ENCODE measurements around the gene TRMT112.

TRMT112 gene

DNA sequence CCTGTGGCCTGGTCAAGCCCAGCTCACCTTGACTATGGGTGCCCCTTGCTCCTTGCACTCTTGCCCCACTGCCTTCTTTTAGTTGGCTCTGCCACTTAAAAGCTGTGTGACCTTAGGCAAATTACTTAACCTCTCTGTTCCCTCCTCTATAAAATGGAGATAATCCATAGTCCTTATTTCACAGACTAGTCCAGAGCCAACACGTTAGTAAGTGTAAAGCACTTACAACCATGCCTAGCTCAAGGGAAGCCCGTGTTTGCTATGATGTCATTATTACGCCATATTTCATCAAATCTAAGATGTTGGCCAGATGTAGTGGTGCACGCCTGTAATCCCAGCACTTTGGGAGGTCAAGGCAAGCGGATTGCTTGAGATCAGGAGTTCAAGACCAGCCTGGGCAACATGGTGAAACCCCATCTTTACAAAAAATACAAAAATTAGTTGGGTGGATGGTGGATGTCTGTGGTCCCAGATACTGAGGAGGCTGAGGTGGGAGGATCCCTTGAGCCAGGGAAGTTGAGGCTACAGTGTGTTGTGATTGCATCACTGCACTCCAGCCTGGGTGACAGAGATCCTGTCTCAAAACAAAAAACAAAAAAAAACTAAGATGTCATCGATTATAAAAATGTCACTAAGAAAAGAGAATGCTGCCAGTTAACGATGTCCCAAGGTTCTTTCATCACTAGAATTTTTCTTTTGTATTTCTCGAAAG lies 20.3 kb upstream of the TRMT112 start:
- H3K4me3 ChIP-seq (ENCODE audit: low read depth, low read length), result no peak overlapping the region
- TF ChIP-seq, protein P1, sequence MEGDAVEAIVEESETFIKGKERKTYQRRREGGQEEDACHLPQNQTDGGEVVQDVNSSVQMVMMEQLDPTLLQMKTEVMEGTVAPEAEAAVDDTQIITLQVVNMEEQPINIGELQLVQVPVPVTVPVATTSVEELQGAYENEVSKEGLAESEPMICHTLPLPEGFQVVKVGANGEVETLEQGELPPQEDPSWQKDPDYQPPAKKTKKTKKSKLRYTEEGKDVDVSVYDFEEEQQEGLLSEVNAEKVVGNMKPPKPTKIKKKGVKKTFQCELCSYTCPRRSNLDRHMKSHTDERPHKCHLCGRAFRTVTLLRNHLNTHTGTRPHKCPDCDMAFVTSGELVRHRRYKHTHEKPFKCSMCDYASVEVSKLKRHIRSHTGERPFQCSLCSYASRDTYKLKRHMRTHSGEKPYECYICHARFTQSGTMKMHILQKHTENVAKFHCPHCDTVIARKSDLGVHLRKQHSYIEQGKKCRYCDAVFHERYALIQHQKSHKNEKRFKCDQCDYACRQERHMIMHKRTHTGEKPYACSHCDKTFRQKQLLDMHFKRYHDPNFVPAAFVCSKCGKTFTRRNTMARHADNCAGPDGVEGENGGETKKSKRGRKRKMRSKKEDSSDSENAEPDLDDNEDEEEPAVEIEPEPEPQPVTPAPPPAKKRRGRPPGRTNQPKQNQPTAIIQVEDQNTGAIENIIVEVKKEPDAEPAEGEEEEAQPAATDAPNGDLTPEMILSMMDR (conservative IDR thresholded peaks at IDR 0.05; ENCODE audit: low read depth, low read length), result no peak
- no peak for DNase-seq (ENCODE audit: low read depth)

- H3K4me3 ChIP-seq (ENCODE audit: low read depth, low read length), result no peak overlapping the region
- DNase-seq (ENCODE audit: low read depth), result peak; percentile 84
- TF ChIP-seq, protein P1 (conservative IDR thresholded peaks at IDR 0.05; ENCODE audit: low read depth, low read length), result no peak
Measured at GRCh38 chr11:64334764-64335735, 17.7 kb upstream of the TRMT112 start.

GRCh38 chr11:64333556-64333955 lies 16.2 kb upstream of the TRMT112 start:
- DNase-seq (ENCODE audit: low read depth), result no peak
- no peak overlapping the region for H3K4me3 ChIP-seq (ENCODE audit: low read depth, low read length)

DNA sequence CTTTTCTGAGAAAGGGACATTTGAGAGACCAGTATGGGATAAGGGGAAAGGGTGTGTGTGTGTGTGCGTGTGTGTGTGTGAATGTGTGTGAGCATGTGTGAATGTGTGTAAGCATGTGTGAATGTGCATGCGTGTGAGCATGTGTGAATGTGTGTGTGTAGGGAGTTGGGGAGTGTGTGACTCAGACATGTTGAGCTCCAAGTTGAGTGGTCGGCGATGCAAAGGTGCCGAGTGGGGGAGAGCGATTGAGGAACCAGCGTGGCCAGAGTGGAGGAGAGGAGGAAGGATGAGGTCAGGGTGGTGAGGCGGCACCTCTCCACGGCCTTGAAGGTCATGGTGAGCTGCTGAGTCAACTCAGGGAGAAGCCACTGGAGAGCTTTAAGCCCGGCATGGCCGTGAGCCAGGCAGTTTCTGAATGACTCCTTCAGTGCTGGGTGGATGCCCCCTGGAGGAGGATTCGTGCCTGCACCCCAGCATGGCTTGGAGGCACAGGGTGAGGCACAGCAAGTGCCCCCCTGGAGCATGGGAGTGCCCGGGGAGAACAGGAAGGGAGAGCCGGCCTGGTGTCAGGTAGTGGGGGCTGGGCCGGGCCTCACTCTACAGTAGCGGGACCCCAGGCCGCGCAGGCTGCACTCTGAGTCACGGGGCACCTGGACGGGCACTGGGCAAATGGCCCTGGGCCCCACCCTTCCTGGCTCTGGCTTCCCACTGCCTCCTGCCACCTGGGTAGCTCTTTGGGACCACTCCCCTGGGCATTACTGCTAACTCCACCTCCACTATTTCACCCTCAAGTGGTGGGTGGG lies 14.4 kb upstream of the TRMT112 start:
- TF ChIP-seq, protein P1 (conservative IDR thresholded peaks at IDR 0.05; ENCODE audit: low read depth, low read length), result peak; percentile 78
- DNase-seq (ENCODE audit: low read depth), result peak; percentile 86
- H3K4me3 ChIP-seq (ENCODE audit: low read depth, low read length), result no peak overlapping the region

More at GRCh38 chr11:64333556-64333955, 16.2 kb upstream of the TRMT112 start:
- TF ChIP-seq, protein P1 (conservative IDR thresholded peaks at IDR 0.05; ENCODE audit: low read depth, low read length), result no peak

DNA sequence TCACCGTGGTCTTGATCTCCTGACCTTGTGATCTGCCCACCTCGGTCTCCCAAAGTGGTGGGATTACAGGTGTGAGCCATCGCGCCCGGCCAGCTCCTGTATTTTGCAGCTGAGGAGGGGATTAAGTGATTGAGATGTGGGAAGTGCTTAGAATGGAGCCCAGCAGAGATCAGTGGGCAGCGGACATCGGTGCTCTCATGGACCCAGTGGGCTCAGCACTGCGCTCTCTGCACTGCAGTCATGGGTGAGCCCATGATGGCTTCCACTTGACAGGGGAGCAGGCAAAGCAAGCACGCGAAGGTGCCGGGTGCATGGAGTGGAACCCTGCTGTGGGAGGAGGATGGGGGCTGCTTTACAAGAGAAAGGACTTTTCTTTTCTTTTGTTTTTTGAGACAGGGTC lies 13.5 kb upstream of the TRMT112 start:
- TF ChIP-seq, protein P1 (conservative IDR thresholded peaks at IDR 0.05; ENCODE audit: low read depth, low read length), result no peak
- H3K4me3 ChIP-seq (ENCODE audit: low read depth, low read length), result no peak overlapping the region
- no peak for DNase-seq (ENCODE audit: low read depth)

GRCh38 chr11:64327993-64328392 lies 10.6 kb upstream of the TRMT112 start:
- TF ChIP-seq, protein P1 (conservative IDR thresholded peaks at IDR 0.05; ENCODE audit: low read depth, low read length), result no peak
- DNase-seq (ENCODE audit: low read depth), result no peak
- H3K4me3 ChIP-seq (ENCODE audit: low read depth, low read length), result no peak overlapping the region

All from choroid plexus epithelial cell (primary cell).